Measurements from ENCODE around the gene GORAB.
A peak's percentile ranks its signal among the peaks of the same experiment; 100 is the strongest.

Gene GORAB, protein sequence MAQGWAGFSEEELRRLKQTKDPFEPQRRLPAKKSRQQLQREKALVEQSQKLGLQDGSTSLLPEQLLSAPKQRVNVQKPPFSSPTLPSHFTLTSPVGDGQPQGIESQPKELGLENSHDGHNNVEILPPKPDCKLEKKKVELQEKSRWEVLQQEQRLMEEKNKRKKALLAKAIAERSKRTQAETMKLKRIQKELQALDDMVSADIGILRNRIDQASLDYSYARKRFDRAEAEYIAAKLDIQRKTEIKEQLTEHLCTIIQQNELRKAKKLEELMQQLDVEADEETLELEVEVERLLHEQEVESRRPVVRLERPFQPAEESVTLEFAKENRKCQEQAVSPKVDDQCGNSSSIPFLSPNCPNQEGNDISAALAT

GRCh38 chr1:170531758-170532657, at the start of gene GORAB:
Gene GORAB (plus strand): TSS chr1:170532166. CDS start chr1:170532224, 58 bp downstream.
- DNase-seq (ENCODE audit: low spot score): peak; percentile 91

GRCh38 chr1:170483051-170483450, 48.9 kb upstream of the GORAB start:
- DNase-seq (ENCODE audit: low spot score): no peak

GRCh38 chr1:170487503-170487902, 44.5 kb upstream of the GORAB start:
- no peak for DNase-seq (ENCODE audit: low spot score)

DNA sequence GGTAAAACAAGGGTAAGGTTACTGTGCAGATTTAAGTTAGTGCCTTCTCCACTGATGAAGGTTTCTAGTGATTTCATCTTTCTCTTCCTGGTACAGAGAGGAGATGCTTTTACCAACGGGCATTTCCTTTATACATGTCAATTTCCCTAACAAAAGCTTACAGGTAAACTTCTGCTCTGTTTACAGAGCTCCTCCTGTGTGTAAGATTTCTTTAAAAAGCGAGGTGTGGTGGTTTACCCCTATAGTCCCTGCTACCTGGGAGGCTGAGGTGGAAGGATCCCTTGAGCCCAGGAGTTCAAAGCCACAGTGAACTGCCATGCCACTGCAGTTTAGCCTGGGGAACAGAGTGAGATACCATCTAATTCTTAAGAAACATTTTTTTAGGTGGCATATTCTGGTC, 40.7 kb upstream of the GORAB start:
- DNase-seq (ENCODE audit: low spot score): no peak

GRCh38 chr1:170494369-170494768, 37.6 kb upstream of the GORAB start:
- DNase-seq (ENCODE audit: low spot score): no peak

- DNase-seq (ENCODE audit: low spot score): no peak
These were observed 37.0 kb upstream of the GORAB start for GRCh38 chr1:170495006-170495405.

DNA sequence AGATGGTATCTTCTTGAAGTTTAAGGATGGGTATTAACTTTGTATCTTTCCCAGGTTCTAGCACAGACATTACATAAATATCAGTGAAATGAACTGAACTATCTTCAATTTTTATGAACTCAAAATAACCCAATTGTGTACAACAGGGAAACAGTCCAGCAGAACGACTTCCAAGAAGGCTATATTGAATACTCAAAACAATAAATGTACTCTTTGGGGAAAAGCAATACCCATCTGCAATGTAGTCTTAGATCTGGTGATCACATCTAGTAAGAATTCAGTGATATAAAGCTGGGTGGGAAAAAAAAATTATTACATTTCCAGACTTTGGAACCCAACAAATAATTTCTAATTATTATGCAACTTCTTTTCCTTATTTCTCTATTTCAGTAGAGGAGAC, 33.1 kb upstream of the GORAB start:
- DNase-seq (ENCODE audit: low spot score): no peak

DNA sequence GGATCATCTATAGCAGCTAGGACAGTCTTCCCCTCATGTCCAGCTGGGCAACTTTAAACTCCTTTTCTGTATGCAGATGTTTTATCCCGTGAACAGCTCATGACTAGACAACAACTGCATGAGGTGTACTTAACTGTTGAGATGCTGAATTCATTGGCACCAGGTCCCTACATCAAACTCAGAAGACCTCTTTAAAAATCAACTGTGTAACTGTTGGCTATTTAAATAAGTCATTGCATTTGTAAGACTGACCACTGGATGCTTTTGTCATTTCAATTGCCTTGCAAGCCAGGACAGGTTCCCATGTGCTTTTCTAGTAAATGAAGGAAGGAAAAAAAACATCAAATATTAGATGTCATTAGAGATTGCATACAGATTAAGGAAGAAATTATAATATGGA, 28.3 kb upstream of the GORAB start:
- no peak for DNase-seq (ENCODE audit: low spot score)

DNA sequence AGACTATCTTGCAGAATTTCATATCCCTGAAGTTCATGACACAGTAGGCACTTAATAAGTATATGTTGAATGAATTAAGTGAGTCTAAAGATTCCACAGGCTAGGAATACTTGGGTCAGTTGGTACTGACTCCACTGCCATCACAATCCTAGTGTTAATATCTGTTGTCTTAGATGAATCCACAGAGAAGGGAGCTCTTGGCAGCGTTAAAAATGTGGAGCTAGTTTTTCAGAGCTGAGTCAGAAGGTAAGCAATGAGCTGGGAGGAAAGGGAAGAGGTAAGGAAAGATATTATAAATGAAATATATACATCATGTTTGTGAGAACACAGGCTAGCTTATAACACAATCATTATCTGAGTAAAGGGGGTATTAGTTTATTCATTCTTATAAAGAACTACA, 21.8 kb upstream of the GORAB start:
- no peak for DNase-seq (ENCODE audit: low spot score)

- DNase-seq (ENCODE audit: low spot score): no peak
These were observed 20.9 kb upstream of the GORAB start for GRCh38 chr1:170511038-170511437.

GRCh38 chr1:170513138-170513537, 18.8 kb upstream of the GORAB start:
- DNase-seq (ENCODE audit: low spot score): no peak

- DNase-seq (ENCODE audit: low spot score): no peak
These were observed 13.7 kb upstream of the GORAB start for GRCh38 chr1:170518185-170518834.

DNA sequence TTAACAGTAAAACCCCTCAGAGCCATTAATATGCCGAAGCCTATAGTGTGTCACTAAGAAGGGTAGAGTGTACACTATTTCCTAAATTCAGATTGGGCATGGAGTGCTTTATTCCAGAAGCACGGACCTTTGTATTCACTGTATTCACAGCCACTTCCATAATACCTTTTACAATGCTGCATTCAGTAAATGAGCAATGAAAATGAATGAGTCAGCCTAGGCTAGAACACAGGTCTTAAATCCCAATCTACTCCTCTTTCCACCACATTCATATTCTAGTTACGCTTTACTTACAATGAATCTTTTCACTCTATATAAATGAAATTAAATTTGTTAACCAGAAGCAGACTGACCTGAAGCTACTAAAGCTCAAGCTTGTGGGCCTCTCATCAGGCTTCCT, 13.0 kb upstream of the GORAB start:
- no peak for DNase-seq (ENCODE audit: low spot score)

DNA sequence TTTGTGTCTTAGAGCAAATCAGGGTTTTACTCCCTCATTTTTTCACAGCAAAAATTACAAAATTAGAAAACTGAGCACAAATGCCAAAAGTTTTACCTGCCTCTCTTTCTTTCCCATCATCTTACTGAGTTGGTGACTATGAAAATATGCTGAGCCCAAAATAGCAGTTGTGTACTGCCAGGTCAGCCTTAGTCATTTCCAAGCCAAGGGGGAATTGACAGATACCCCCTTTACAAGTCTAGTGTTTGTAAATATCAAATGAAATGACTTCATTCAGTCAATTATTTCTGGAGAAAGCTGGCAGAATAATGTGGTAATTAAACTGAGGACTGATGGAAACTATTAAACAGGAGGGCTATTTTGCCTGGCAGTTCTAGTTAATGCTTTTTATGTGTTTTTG, 11.4 kb upstream of the GORAB start:
- DNase-seq (ENCODE audit: low spot score): no peak

DNA sequence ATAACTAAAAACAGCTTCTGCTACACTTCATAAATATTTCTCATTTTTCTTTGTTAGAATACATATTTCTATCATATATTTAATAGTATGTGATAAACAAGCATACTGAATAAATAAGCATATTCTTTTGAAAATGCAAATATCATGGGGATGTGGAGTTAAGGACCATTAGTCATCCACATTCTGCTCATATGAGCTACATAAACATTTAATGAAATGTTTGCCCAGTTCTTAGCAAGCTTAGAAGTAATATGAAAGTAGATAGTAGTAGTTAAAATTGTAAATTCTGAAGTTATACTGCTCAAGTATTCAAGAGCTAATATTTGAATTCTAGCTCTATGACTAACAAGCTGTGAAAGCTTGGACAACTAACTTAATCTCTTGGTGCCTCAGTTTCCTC, 10.1 kb upstream of the GORAB start:
- DNase-seq (ENCODE audit: low spot score): no peak

DNA sequence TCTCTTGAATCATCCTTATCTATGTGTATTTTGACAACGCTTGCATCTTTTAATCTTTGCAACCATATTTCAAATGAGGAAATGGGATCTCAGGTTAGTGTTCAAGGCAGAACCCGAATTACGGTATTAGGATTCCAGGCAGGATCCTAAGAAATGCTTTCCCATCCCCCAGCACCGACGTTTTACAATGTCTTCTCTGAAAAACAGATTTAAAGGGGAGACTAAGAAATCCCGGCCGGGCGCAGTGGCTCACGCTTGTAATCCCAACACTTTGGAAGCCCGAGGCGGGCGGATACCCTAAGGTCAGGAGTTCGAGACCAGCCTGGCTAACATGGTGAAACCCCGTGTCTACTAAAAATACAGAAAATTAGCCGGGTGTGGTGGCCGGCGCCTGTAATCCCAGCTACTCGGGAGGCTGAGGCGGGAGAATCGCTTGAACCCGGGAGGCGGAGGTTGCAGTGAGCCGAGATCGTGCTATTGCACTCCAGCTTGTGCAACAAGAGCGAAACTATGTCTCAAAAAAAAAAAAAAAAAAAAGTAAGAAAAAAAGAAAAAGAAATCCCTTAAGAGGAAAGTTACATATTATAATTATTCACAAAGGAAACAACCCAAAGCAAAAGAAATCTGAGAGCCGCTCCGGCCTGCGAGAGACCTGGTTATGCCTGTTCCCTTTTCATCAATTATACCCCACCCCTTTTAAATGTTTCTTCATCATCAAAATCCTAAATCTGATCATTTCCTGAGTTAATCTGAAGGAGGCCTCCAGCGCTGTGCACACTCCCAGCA, 801 bp upstream of the GORAB start:
- no peak for DNase-seq (ENCODE audit: low spot score)

DNA sequence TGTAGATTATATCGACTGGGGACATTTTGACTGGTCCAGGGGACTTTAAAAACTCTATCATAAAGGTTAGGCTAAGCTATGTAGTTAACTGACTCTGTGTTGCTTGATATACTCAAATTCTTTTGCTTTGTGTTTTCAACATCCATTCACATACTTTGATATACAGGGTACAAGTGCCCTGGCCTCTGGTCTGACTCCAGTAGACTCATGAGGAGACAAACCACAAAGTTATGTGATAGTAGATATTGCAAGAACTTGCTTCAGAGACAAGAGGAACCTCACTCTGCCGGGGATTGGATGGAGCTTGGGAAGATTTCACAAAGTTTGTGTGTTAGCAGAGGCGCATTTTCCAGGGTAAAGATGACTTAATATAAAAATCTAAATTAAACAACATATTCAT, 1.3 kb downstream of the GORAB start:
- DNase-seq (ENCODE audit: low spot score): no peak

- DNase-seq (ENCODE audit: low spot score): no peak
These were observed 2.7 kb downstream of the GORAB start for GRCh38 chr1:170534626-170535147.

DNA sequence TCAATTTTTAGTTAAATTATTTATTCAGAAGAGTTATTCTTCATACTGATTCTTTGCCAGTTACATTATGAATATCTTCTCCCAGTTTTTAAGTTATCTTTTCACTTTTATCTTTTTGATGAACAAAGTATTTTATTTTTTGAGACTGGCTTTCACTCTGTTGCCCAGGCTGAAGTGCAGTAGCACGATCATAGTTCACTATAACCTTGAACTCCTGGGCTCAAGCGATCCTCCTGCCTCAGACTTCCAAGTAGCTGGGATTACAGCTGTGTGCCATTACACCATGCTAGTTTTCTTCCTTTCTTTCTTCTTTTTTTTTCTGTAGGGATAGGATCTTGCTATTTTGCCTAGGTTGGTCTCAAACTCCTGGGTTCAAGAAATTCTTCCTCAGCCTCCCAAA, 3.5 kb downstream of the GORAB start:
- DNase-seq (ENCODE audit: low spot score): no peak

DNA sequence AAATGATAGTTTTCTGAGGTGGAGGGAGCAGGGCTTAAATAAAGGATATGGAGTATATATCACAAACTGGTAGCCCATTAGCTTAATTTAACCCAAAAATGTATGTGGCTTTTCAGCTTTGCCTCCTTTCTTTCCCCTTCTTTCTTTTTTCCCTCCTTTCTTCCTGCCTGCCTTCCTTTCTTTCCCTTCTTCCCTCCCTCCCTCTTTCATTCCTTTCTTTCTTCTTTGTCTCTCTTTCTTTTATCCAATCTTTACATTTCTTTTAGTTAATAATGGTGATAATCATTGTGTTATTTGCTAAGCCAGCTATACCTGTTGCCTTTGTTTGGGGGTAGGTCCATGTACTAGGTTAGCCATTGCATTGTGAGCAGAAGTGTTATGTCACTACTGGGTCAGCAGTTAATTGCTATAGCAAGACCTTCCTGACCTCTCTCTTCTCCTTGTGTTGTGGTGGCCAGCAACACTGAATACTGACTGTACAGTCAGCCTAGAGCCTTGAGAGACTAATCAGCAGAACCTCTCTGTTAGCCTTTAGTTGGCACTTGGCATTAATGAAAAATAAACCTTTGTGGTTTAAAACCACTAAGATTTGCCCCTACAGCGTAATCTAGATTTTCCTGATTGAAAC, 5.1 kb downstream of the GORAB start:
- no peak for DNase-seq (ENCODE audit: low spot score)

- no peak for DNase-seq (ENCODE audit: low spot score)
These were observed 6.0 kb downstream of the GORAB start for GRCh38 chr1:170537798-170538503.
